HEK293 (cell line): Measurements from ENCODE around the gene PLA2G4B.

Source experiments
- ATF2 ChIP-seq: fragments of 450-650 bp; formaldehyde crosslinking; IDR thresholded peaks from 2 replicates; pipeline ENCODE4 v1.5.1; 2016; ENCODE audit warnings: missing biosample characterization, missing genetic modification characterization, low read depth
- CTCF ChIP-seq: fragments of 450-650 bp; formaldehyde crosslinking; IDR thresholded peaks from 2 replicates; pipeline ENCODE4 v1.5.1; 2016; ENCODE audit warnings: missing biosample characterization, missing genetic modification characterization
- ZBTB7A ChIP-seq: fragments of 450-650 bp; formaldehyde crosslinking; IDR thresholded peaks from 2 replicates; pipeline ENCODE4 v1.5.1; 2016; ENCODE audit warnings: low read depth, missing biosample characterization, missing genetic modification characterization
- ZNF692 ChIP-seq: fragments of 450-650 bp; formaldehyde crosslinking; IDR thresholded peaks from 2 replicates; pipeline ENCODE4 v1.5.1; 2016; ENCODE audit warnings: missing biosample characterization, missing genetic modification characterization
- ZNF747 ChIP-seq: fragments of 450-650 bp; formaldehyde crosslinking; IDR thresholded peaks from 2 replicates; pipeline ENCODE4 v1.5.1; 2016; ENCODE audit warnings: missing biosample characterization, missing genetic modification characterization

GRCh38 chr15:41817327-41817726 lies 21.3 kb upstream of the PLA2G4B start:
- TF ChIP-seq ATF2 (tag by site-specific recombination) (no peak), ZBTB7A (tag by site-specific recombination) (no peak), ZNF747 (tag by site-specific recombination) (no peak), ZNF692 (tag by site-specific recombination) (no peak), CTCF (tag by site-specific recombination) (no peak)
